Stimulated activated CD8-positive, alpha-beta memory T cell treated with anti-CD3 and anti-CD28 coated beads, Interleukin-4, amount 100 ng/mL, for 4 hours (primary cell): ENCODE measurements around the gene KIF3C.
"Not testable (repeated sequence)": the region's sequence is repeated elsewhere in the genome, so short reads cannot be mapped to it uniquely, and the experiment has no call there.

ENCODE experiments used
- DNase-seq, 2 donors: peaks; one replicate each; pipeline ENCODE4 v3.0.0-alpha.2; 2020; ENCODE audit warnings: low read depth in 2 of 2, low spot score in 1 of 2

Gene KIF3C

GRCh38 chr2:25964891-25965290, 17.4 kb downstream of the KIF3C start:
- DNase-seq, result no peak

- DNase-seq, result no peak
Measured at GRCh38 chr2:25960920-25961319, 21.4 kb downstream of the KIF3C start.

GRCh38 chr2:25960396-25960795, 21.9 kb downstream of the KIF3C start:
- DNase-seq, result no peak

- DNase-seq, result not testable (repeated sequence)
Measured at GRCh38 chr2:25958611-25959010, 23.7 kb downstream of the KIF3C start.

- no peak for DNase-seq
Measured at GRCh38 chr2:25957743-25958142, 24.6 kb downstream of the KIF3C start.

- DNase-seq, result no peak
Measured at GRCh38 chr2:25955869-25956535, 26.3 kb downstream of the KIF3C start.

- DNase-seq, result no peak
Measured at GRCh38 chr2:25955036-25955435, 27.3 kb downstream of the KIF3C start.

GRCh38 chr2:25954199-25954752, 28.0 kb downstream of the KIF3C start:
- no peak for DNase-seq

GRCh38 chr2:25951071-25951547, 31.2 kb downstream of the KIF3C start:
- DNase-seq, result peak; percentile 20 to 37

GRCh38 chr2:25948437-25948836, 33.9 kb downstream of the KIF3C start:
- no peak for DNase-seq

GRCh38 chr2:25941042-25941441, 41.3 kb downstream of the KIF3C start:
- no peak for DNase-seq

- DNase-seq, result no peak
Measured at GRCh38 chr2:25939257-25939668, 43.0 kb downstream of the KIF3C start.

GRCh38 chr2:25938345-25938744, 44.0 kb downstream of the KIF3C start:
- no peak for DNase-seq

GRCh38 chr2:25936889-25937545, 45.3 kb downstream of the KIF3C start:
- no peak for DNase-seq

GRCh38 chr2:25933622-25934021, 48.7 kb downstream of the KIF3C start:
- no peak for DNase-seq

GRCh38 chr2:25929789-25930473, 52.4 kb downstream of the KIF3C start:
- no peak for DNase-seq

- no peak for DNase-seq
Measured at GRCh38 chr2:25928668-25929067, 53.6 kb downstream of the KIF3C start.

GRCh38 chr2:25926984-25927756, 55.1 kb downstream of the KIF3C start:
- no peak for DNase-seq

- no peak for DNase-seq
Measured at GRCh38 chr2:25922501-25922900, 59.8 kb downstream of the KIF3C start.

GRCh38 chr2:25920786-25921415, 61.4 kb downstream of the KIF3C start:
- no peak for DNase-seq

- no peak for DNase-seq
Measured at GRCh38 chr2:25920336-25920735, 62.0 kb downstream of the KIF3C start.
